ENCODE data around the gene SV2C.
A peak's percentile ranks its signal among the peaks of the same experiment; 100 is the strongest.

SV2C gene

GRCh38 chr5:76397200-76397599, 314.0 kb downstream of the SV2C start:
- TF ChIP-seq, protein P1, sequence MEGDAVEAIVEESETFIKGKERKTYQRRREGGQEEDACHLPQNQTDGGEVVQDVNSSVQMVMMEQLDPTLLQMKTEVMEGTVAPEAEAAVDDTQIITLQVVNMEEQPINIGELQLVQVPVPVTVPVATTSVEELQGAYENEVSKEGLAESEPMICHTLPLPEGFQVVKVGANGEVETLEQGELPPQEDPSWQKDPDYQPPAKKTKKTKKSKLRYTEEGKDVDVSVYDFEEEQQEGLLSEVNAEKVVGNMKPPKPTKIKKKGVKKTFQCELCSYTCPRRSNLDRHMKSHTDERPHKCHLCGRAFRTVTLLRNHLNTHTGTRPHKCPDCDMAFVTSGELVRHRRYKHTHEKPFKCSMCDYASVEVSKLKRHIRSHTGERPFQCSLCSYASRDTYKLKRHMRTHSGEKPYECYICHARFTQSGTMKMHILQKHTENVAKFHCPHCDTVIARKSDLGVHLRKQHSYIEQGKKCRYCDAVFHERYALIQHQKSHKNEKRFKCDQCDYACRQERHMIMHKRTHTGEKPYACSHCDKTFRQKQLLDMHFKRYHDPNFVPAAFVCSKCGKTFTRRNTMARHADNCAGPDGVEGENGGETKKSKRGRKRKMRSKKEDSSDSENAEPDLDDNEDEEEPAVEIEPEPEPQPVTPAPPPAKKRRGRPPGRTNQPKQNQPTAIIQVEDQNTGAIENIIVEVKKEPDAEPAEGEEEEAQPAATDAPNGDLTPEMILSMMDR (IDR thresholded peaks at IDR 0.05; ENCODE audit: low read depth, low read length) = no peak
- no peak for DNase-seq (ENCODE audit: low read depth in 2 of 2)
- no peak overlapping the region for H3K4me3 ChIP-seq (replicated peaks in 1 of 2; ENCODE audit: low read depth in 2 of 2, low read length in 2 of 2)

- no peak overlapping the region for H3K4me3 ChIP-seq (replicated peaks in 1 of 2; ENCODE audit: low read depth in 2 of 2, low read length in 2 of 2)
- no peak for DNase-seq (ENCODE audit: low read depth in 2 of 2)
- TF ChIP-seq, protein P1 (IDR thresholded peaks at IDR 0.05; ENCODE audit: low read depth, low read length) = no peak
These were observed 316.1 kb downstream of the SV2C start for GRCh38 chr5:76399268-76399667.

- DNase-seq (ENCODE audit: low read depth in 2 of 2) = no peak
- H3K4me3 ChIP-seq (replicated peaks in 1 of 2; ENCODE audit: low read depth in 2 of 2, low read length in 2 of 2) = no peak overlapping the region
- TF ChIP-seq, protein P1 (IDR thresholded peaks at IDR 0.05; ENCODE audit: low read depth, low read length) = no peak
These were observed 317.3 kb downstream of the SV2C start for GRCh38 chr5:76400466-76400865.

GRCh38 chr5:76401801-76402250, 318.6 kb downstream of the SV2C start:
- TF ChIP-seq, protein P1 (IDR thresholded peaks at IDR 0.05; ENCODE audit: low read depth, low read length) = no peak
- DNase-seq (ENCODE audit: low read depth in 2 of 2) = no peak
- no peak overlapping the region for H3K4me3 ChIP-seq (replicated peaks in 1 of 2; ENCODE audit: low read depth in 2 of 2, low read length in 2 of 2)

DNA sequence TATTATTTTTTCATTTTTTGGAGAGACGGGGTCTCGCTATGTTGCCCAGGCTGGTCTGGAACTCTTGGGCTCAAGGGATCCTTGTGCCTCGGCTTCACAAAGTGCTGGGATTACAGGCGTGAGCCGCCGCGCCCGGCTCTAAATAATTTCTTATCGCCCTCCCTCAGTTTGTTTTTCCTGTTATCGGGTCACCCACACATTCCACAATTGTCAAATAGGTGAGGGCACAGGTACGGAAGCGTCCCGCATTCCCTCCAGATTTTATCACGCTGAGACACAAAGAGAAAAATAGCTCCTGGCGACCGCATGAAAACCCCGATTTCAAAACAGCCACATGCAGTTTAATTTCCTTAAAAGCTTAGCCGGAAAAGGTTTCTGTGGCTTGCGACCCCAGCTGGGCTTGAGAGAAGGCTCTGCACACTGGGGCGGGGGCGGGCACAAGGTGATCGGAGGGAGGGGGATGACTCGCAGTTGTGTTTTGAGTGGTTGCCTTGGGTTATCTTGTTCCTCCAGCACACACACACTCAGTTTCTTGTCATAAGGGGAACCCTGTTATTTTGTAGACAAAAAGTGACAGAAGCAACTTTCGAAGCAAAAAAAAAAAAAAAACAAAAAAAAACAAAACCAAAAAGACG, 319.2 kb downstream of the SV2C start:
- TF ChIP-seq, protein P1 (IDR thresholded peaks at IDR 0.05; ENCODE audit: low read depth, low read length) = no peak
- no peak for DNase-seq (ENCODE audit: low read depth in 2 of 2)
- peak overlapping the region; percentile 49 to 54 for H3K4me3 ChIP-seq (replicated peaks in 1 of 2; ENCODE audit: low read depth in 2 of 2, low read length in 2 of 2)

- peak; percentile 41 to 43 for DNase-seq (ENCODE audit: low read depth in 2 of 2)
- peak within 1 kb of the TSS; percentile 49 to 54 for H3K4me3 ChIP-seq (replicated peaks in 1 of 2; ENCODE audit: low read depth in 2 of 2, low read length in 2 of 2)
- TF ChIP-seq, protein P1 (IDR thresholded peaks at IDR 0.05; ENCODE audit: low read depth, low read length) = peak; percentile 15
These were observed 319.9 kb downstream of the SV2C start, which contains the start of gene IQGAP2 for GRCh38 chr5:76402886-76403765. TSS of gene IQGAP2 (plus strand) at chr5:76403285. CDS start at chr5:76403546, 261 bp downstream.

All from cardiac fibroblast (primary cell).